B cell (primary cell): ENCODE measurements around the gene ATP8B1.

Source experiments
- EZH2 ChIP-seq: IDR thresholded peaks from 2 replicates; pipeline ENCODE4 v1.6.1; 2012; ENCODE audit warnings: borderline replicate concordance, low read depth, mild to moderate bottlenecking, moderate library complexity, low read length; ENCODE audit not compliant: insufficient read depth, poor library complexity, severe bottlenecking
- TF ChIP-seq, protein P1 (sequence below): fragments of 200-600 bp; IDR thresholded peaks from one replicate; pipeline ENCODE4 v1.8.0; 2022; ENCODE audit warnings: antibody characterized with exemption, mild to moderate bottlenecking

DNA sequence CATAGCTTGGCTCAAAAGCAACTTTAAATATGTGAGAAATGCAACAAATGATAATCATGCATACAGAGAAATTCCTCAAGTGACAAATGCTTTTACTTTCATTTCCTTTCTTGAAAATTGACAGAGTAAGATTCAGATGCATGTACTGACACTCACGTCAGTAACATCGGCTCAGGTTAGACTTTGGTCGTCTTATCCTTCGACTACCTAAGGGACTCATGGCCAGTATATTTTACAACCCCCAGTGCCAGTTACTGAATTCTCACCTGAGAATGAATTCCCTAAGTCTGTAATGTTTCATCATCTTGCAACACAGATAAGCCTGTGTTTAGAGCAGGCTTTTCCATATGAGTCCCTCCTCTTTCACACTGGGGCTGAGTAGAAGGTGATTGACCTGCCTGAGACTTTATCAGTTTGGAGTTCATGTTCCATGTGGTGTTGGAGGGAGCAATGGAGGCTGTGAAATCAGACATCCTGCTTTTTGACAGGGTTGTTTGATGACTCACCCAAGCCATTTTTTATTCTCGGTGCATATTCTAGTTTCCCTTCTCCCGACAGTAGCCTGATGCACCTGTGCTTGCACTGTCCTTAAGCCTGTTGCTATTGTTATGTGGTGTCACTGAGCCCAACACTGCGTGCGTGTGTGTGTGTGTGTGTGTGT is 30.5 kb upstream of the ATP8B1 start:
- TF ChIP-seq, protein P1, sequence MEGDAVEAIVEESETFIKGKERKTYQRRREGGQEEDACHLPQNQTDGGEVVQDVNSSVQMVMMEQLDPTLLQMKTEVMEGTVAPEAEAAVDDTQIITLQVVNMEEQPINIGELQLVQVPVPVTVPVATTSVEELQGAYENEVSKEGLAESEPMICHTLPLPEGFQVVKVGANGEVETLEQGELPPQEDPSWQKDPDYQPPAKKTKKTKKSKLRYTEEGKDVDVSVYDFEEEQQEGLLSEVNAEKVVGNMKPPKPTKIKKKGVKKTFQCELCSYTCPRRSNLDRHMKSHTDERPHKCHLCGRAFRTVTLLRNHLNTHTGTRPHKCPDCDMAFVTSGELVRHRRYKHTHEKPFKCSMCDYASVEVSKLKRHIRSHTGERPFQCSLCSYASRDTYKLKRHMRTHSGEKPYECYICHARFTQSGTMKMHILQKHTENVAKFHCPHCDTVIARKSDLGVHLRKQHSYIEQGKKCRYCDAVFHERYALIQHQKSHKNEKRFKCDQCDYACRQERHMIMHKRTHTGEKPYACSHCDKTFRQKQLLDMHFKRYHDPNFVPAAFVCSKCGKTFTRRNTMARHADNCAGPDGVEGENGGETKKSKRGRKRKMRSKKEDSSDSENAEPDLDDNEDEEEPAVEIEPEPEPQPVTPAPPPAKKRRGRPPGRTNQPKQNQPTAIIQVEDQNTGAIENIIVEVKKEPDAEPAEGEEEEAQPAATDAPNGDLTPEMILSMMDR, result no peak
- no peak for TF ChIP-seq EZH2
